Measurements from ENCODE around the gene AMDHD2.
"Not testable (repeated sequence)": the region's sequence is repeated elsewhere in the genome, so short reads cannot be mapped to it uniquely, and the experiment has no call there.

DNA sequence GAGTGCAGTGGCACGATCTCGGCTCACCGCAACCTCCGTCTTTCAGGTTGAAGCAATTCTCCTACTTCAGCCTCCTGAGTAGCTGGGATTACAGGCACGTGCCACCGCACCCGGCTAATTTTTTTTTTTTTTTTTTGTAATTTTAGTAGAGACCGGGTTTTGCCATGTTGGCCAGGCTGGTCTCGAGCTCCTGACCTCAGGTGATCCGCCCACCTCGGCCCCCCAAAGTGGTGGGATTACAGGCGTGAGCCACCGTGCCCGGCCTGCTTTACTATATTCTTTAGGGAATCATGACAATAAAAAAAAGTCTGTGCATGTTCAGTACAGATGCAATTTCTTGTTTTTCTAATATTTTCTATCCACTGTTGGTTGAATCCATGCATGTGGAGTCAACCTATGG is 23.6 kb downstream of the AMDHD2 start:
- not testable (repeated sequence) for TF ChIP-seq TEAD4 (IDR thresholded peaks at IDR 0.05; ENCODE audit: low read depth, low read length); EP300 (IDR thresholded peaks at IDR 0.05; ENCODE audit: borderline replicate concordance in 1 of 2, low read depth in 2 of 2, low read length in 2 of 2); CTCF (IDR thresholded peaks at IDR 0.05; ENCODE audit: control extremely low read depth in 1 of 3, insufficient read depth in 1 of 3, low read depth in 1 of 3, low read length in 3 of 3); NRF1 (IDR thresholded peaks at IDR 0.05; ENCODE audit: low read depth, low read length); JUND (IDR thresholded peaks at IDR 0.05; ENCODE audit: low read length); FOSL1 (IDR thresholded peaks at IDR 0.05; ENCODE audit: insufficient read depth, low read depth, low read length); RBBP5 (IDR thresholded peaks at IDR 0.05; ENCODE audit: borderline replicate concordance, low read depth, low read length); POLR2A (IDR thresholded peaks at IDR 0.05; ENCODE audit: control extremely low read depth in 1 of 2, low read depth in 2 of 2, low read length in 2 of 2); CBX8 (IDR thresholded peaks at IDR 0.05; ENCODE audit: borderline replicate concordance, low read depth, low read length); CHD2 (IDR thresholded peaks at IDR 0.05; ENCODE audit: low read length); POLR2AphosphoS5 (IDR thresholded peaks at IDR 0.05; ENCODE audit: low read depth, low read length); SIX5 (IDR thresholded peaks at IDR 0.05; ENCODE audit: low read depth, low read length); CEBPB (IDR thresholded peaks at IDR 0.05; ENCODE audit: low read depth, low read length); EZH2 (IDR thresholded peaks at IDR 0.05; ENCODE audit: low read depth, low read length, severe bottlenecking)

All from H1 (cell line).